ENCODE measurements around the gene AFTPH.

The AFTPH gene

DNA sequence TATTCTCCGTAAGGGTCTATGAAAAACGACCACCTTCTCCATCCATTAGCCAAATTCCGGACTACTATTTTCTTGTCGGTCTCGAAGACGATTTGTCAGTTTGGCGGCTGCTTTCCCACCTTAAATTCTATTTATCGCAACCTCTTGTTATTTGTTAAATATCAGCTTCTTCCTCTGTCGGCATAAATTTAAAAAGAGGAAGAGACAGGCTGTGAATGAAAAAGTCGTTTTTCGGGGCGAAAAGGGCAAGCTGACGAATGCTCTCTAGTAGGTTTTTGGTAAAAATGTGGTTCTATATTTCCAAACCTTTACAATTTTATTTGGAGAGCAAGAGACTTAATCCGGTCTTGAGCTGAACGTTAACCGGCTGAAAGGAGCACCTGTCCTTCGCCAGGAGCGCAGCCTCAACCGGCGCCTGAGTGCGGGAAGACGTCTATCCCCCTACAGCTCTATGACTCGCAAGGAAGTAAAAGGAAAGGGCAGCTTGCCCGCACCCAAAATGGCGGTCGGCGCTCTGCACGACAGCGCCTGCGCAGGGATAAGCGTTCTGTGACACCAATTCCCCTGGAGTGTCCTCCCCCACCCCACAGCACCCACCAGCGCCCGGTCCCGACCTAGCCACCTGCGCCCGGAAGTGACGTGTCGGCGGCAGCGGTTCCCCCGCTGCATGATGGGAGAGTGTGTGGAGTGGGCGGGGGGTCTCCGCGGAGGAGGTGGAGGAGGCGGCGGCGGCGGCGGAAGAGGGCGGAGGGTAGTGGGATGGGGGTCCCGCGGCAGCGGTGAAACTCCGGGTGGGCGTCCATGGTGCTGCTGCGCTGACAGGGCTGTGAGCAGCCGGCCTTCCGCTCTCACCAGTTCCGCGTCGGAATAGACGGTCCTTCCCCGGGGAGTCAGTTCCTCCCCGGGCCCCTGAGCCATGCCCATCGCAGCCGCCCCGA, at the start of gene AFTPH:
AFTPH (plus strand) TSS at position 663 of the 938 bp plus-strand sequence. CDS start 27,147 bp downstream, outside the sequence.
- H3K27ac Mint-ChIP-seq, result peak within 1 kb of the TSS; percentile 97
- H3K4me3 Mint-ChIP-seq, result peak within 1 kb of the TSS; percentile 97
- H3K27me3 Mint-ChIP-seq (ENCODE audit: low read depth), result peaks cover 8% of the 10 kb centered on the region
- H3K36me3 Mint-ChIP-seq (ENCODE audit: low read depth), result peaks cover 9% of the 10 kb centered on the region
- no peaks in the 10 kb centered on the region for H3K9me3 Mint-ChIP-seq
- H3K4me1 Mint-ChIP-seq (ENCODE audit: low read depth), result peaks cover 31% of the 10 kb centered on the region

GRCh38 chr2:64474636-64475035, 49.5 kb upstream of the AFTPH start:
- Mint-ChIP-seq H3K4me1 (ENCODE audit: low read depth) (peaks cover 23% of the 10 kb centered on the region), H3K27ac (no peak overlapping the region), H3K27me3 (ENCODE audit: low read depth) (peaks cover 16% of the 10 kb centered on the region)

GRCh38 chr2:64477037-64477436, 47.1 kb upstream of the AFTPH start:
- Mint-ChIP-seq H3K9me3 (no peaks in the 10 kb centered on the region), H3K27ac (no peak overlapping the region), H3K36me3 (ENCODE audit: low read depth) (no peaks in the 10 kb centered on the region), H3K4me3 (no peak overlapping the region), H3K4me1 (ENCODE audit: low read depth) (peaks cover 29% of the 10 kb centered on the region), H3K27me3 (ENCODE audit: low read depth) (peaks cover 16% of the 10 kb centered on the region)

More at GRCh38 chr2:64474636-64475035, 49.5 kb upstream of the AFTPH start:
- Mint-ChIP-seq H3K9me3 (no peaks in the 10 kb centered on the region), H3K4me3 (no peak overlapping the region), H3K36me3 (ENCODE audit: low read depth) (no peaks in the 10 kb centered on the region)

GRCh38 chr2:64477979-64478378, 46.1 kb upstream of the AFTPH start:
- H3K36me3 Mint-ChIP-seq (ENCODE audit: low read depth), result no peaks in the 10 kb centered on the region
- no peaks in the 10 kb centered on the region for H3K9me3 Mint-ChIP-seq
- no peak overlapping the region for H3K27ac Mint-ChIP-seq
- no peak overlapping the region for H3K4me3 Mint-ChIP-seq
- peaks cover 13% of the 10 kb centered on the region for H3K27me3 Mint-ChIP-seq (ENCODE audit: low read depth)
- H3K4me1 Mint-ChIP-seq (ENCODE audit: low read depth), result peaks cover 29% of the 10 kb centered on the region

DNA sequence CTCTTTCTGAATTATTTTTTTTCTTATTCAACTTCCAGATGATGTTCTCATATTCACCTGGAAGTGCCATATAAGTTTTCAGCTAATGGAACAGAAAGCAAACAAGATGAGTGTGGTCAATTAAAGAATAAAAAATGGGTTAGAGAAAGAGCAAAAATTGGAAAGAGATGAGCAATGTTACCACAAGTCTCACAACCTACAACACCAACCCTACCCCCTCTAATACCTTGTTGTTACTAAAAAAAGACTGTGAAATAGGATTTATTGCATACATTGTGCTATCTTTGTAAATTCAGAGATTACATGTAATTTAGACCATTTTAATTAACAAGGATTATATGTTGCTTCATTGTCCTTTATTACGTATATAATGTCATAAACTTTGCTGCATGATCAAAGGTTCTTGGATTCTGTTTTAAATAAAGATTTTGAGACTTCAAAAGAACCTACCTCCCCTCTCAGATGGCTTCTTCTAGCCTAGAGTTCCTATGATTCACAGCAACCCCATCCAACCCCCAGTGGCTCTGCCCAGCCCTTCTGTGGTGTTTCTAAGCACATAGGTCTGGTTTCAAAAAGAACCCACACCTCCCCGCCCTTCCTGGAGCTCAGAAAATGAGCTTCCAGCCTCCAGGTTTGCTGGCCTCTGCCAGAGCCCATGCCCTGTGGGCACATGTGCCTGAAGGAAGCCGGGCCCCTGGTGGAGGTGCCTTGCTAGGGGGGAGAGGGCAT, 45.5 kb upstream of the AFTPH start:
- H3K27ac Mint-ChIP-seq, result no peak overlapping the region
- no peaks in the 10 kb centered on the region for H3K9me3 Mint-ChIP-seq
- H3K4me1 Mint-ChIP-seq (ENCODE audit: low read depth), result peaks cover 29% of the 10 kb centered on the region
- no peak overlapping the region for H3K4me3 Mint-ChIP-seq
- no peaks in the 10 kb centered on the region for H3K36me3 Mint-ChIP-seq (ENCODE audit: low read depth)
- peaks cover 15% of the 10 kb centered on the region for H3K27me3 Mint-ChIP-seq (ENCODE audit: low read depth)

GRCh38 chr2:64479259-64480117, 44.6 kb upstream of the AFTPH start:
- peaks cover 28% of the 10 kb centered on the region for H3K4me1 Mint-ChIP-seq (ENCODE audit: low read depth)
- peaks cover 14% of the 10 kb centered on the region for H3K27me3 Mint-ChIP-seq (ENCODE audit: low read depth)
- no peak overlapping the region for H3K4me3 Mint-ChIP-seq
- H3K9me3 Mint-ChIP-seq, result no peaks in the 10 kb centered on the region
- H3K36me3 Mint-ChIP-seq (ENCODE audit: low read depth), result no peaks in the 10 kb centered on the region
- H3K27ac Mint-ChIP-seq, result peak overlapping the region; percentile 5

DNA sequence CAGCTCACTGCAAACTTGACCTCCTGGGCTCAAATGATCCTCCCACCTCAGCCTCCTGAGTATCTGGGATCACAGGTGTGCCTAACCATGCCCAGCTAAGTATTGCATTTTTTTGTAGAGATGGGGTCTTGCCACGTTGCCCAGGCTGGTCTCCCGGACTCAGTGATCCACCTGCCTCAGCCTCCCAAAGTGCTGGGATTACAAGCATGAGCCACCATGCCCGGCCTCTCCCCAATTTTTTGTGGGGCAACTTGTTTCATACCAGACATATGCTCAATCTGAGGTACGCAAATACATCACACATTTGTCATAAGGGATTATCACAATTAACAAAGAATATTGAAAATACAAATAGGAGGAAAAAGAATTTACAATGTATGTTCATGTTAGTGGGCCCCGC, 42.5 kb upstream of the AFTPH start:
- H3K27ac Mint-ChIP-seq, result no peak overlapping the region
- H3K4me3 Mint-ChIP-seq, result no peak overlapping the region
- H3K9me3 Mint-ChIP-seq, result no peaks in the 10 kb centered on the region
- H3K27me3 Mint-ChIP-seq (ENCODE audit: low read depth), result peaks cover 7% of the 10 kb centered on the region
- peaks cover 26% of the 10 kb centered on the region for H3K4me1 Mint-ChIP-seq (ENCODE audit: low read depth)
- no peaks in the 10 kb centered on the region for H3K36me3 Mint-ChIP-seq (ENCODE audit: low read depth)

DNA sequence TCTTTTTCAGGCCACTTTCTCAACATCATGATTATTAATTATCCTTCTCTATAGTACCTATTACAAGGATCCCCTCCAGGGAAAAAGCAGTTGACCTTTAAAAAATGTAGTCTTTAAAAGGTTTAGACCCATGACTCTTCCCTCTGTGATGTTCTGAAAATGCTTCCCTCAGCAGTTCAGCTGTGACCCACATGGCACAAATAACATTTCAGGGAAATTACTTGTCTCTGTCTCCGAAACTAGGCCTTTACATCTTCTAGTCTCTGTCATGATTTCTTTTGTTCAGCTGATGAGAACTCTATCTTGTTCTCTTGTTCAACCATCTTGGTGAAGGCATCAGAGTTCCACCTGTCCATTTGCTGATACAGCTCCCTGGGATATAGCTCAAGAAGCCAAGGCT, 41.9 kb upstream of the AFTPH start:
- Mint-ChIP-seq H3K4me1 (ENCODE audit: low read depth) (peaks cover 26% of the 10 kb centered on the region), H3K4me3 (no peak overlapping the region), H3K9me3 (no peaks in the 10 kb centered on the region), H3K27me3 (ENCODE audit: low read depth) (peaks cover 13% of the 10 kb centered on the region), H3K36me3 (ENCODE audit: low read depth) (no peaks in the 10 kb centered on the region), H3K27ac (no peak overlapping the region)

DNA sequence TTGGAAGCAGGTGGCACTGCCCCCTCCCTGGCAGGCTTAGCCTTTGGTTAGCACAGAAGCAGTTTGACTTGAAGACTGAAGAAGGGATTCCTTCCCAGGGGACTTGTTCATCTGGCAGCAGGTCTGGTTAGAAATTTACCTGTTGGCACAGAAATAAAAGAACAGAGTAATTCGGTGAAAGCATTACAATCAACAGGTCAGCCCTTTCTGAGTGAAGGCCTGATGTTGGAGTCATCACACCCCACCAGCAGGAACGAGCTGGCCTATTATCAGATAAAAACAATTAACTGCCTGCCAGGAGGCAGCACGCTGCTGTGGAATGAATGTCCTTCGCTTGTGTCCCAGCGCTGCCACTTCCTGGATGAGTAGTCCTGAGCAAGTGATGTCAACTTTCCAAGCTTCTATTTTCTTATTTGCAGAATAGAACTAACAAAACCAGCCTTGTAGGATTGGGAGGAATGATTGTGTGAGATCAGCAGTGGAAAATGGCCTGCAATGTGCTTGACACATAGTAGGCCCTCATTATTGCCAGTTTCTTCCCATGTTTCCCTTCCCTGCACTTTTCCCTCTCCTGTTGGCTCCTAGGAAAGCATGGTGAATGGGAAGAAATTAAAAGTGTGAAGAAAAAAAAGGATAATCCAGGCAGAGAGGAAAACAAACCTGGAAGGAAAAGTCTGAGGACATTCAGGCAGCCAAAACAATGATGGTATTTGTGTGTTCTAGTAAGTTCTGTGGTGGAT, 41.2 kb upstream of the AFTPH start:
- H3K27ac Mint-ChIP-seq, result no peak overlapping the region
- H3K27me3 Mint-ChIP-seq (ENCODE audit: low read depth), result peaks cover 19% of the 10 kb centered on the region
- no peak overlapping the region for H3K4me3 Mint-ChIP-seq
- H3K36me3 Mint-ChIP-seq (ENCODE audit: low read depth), result no peaks in the 10 kb centered on the region
- no peaks in the 10 kb centered on the region for H3K9me3 Mint-ChIP-seq
- H3K4me1 Mint-ChIP-seq (ENCODE audit: low read depth), result peaks cover 22% of the 10 kb centered on the region

DNA sequence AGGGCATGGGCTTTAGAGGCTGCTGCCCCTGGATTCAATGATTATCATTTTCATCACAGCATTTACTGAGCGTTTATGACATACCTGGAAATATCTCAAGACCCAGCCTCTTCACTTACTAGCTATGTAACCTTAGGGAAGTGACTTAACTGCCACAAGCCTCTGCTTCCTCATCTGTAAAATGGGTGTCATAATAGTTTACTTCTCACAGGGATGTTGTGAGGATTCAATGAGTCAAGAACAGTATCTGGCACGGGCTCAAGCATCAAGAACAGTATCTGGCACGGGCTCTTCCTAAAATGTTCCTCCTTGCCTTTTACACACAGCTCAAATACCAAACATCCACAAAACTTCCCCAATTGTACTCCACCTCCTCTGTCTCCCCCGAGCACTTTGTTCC, 38.8 kb upstream of the AFTPH start:
- peaks cover 19% of the 10 kb centered on the region for H3K27me3 Mint-ChIP-seq (ENCODE audit: low read depth)
- H3K4me1 Mint-ChIP-seq (ENCODE audit: low read depth), result peaks cover 11% of the 10 kb centered on the region
- no peak overlapping the region for H3K4me3 Mint-ChIP-seq
- no peak overlapping the region for H3K27ac Mint-ChIP-seq
- H3K36me3 Mint-ChIP-seq (ENCODE audit: low read depth), result no peaks in the 10 kb centered on the region
- H3K9me3 Mint-ChIP-seq, result no peaks in the 10 kb centered on the region

DNA sequence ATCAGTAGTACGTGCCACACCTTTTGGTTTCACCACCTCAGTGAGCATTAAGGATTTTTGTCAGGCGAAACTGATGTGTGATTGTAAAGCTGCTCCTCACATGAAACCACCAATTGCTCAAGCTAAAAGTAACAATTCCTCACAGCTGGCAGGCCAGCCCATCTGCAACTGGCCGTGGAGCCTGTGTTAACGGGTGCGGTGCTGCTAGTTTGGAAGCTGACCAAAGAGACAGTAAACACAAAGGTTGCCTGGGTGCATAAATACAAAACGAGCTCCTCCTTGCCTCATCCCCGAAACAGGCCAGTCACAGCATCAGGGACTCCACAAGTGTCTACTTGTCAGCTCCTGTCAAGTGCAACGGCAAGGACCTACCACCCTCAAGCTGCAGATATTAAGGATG, 38.2 kb upstream of the AFTPH start:
- no peaks in the 10 kb centered on the region for H3K36me3 Mint-ChIP-seq (ENCODE audit: low read depth)
- peaks cover 8% of the 10 kb centered on the region for H3K4me1 Mint-ChIP-seq (ENCODE audit: low read depth)
- H3K9me3 Mint-ChIP-seq, result no peaks in the 10 kb centered on the region
- H3K27ac Mint-ChIP-seq, result no peak overlapping the region
- H3K27me3 Mint-ChIP-seq (ENCODE audit: low read depth), result peaks cover 19% of the 10 kb centered on the region
- H3K4me3 Mint-ChIP-seq, result no peak overlapping the region

GRCh38 chr2:64487256-64488049, 36.7 kb upstream of the AFTPH start:
- Mint-ChIP-seq H3K27ac (no peak overlapping the region), H3K9me3 (no peaks in the 10 kb centered on the region), H3K4me3 (no peak overlapping the region), H3K36me3 (ENCODE audit: low read depth) (no peaks in the 10 kb centered on the region), H3K4me1 (ENCODE audit: low read depth) (peaks cover 8% of the 10 kb centered on the region), H3K27me3 (ENCODE audit: low read depth) (peaks cover 24% of the 10 kb centered on the region)
